ENCODE measurements around the gene RASGRP3.

GRCh38 chr2:33448220-33448899, 28.1 kb upstream of the RASGRP3 start:
- no peak for TF ChIP-seq CTCF (IDR thresholded peaks at IDR 0.05)
- no peak for TF ChIP-seq EP300 (IDR thresholded peaks at IDR 0.05)
- no peak for TF ChIP-seq CEBPB (IDR thresholded peaks at IDR 0.05)
- TF ChIP-seq CBX2 (IDR thresholded peaks at IDR 0.05; ENCODE audit: borderline replicate concordance, low read depth): no peak
- TF ChIP-seq KDM1A (IDR thresholded peaks at IDR 0.05; ENCODE audit: low read depth): no peak
- TF ChIP-seq POLR2A (IDR thresholded peaks at IDR 0.05; ENCODE audit: low read length): no peak
- no peak for TF ChIP-seq SMC3 (IDR thresholded peaks at IDR 0.05)
- TF ChIP-seq ZNF302 (CRISPR knock-in tag; IDR thresholded peaks at IDR 0.05): no peak
- TF ChIP-seq ESRRA (IDR thresholded peaks at IDR 0.05; ENCODE audit: borderline replicate concordance, low read length): no peak
